Right lobe of liver (tissue), 6 donors: ENCODE measurements around the gene PTPN1. TPM values are rescaled to one million over a fixed set of nuclear protein-coding genes. Genes with fewer than 3 reads are reported as not detected.
"Not testable (repeated sequence)": the region's sequence is repeated elsewhere in the genome, so short reads cannot be mapped to it uniquely, and the experiment has no call there.

Source experiments
- ATAC-seq, 4 donors: fragments of 200-7000 bp; cut with Tn5 transposase; one replicate each; pipeline ENCODE4 v1.9.1; 2020; ENCODE audit warnings: mild to moderate bottlenecking in 4 of 4, moderate library complexity in 4 of 4
- DNase-seq, 3 donors: peaks; one replicate each; pipeline ENCODE4 v3.0.0-alpha.2; 2020
- H3K27ac ChIP-seq, 3 donors: fragments of 200-600 bp; one replicate each; pipeline ENCODE4 v1.8.0; 2022
- H3K27me3 ChIP-seq, 2 donors: fragments of 200-600 bp; one replicate each; pipeline ENCODE4 v1.8.0; 2022
- H3K36me3 ChIP-seq, 4 donors: fragments of 200-600 bp; sonication (generic) in 1 of 4; one replicate each; pipeline versions ENCODE4 v1.5.1 to v1.8.0; 2017 to 2022; ENCODE audit warnings: control low read depth in 1 of 4
- H3K4me1 ChIP-seq, 4 donors: fragments of 200-600 bp; sonication (generic) in 1 of 4; one replicate each; pipeline versions ENCODE4 v1.5.1 to v1.8.0; 2017 to 2022; ENCODE audit warnings: control low read depth in 1 of 4
- H3K4me3 ChIP-seq, 3 donors: fragments of 200-600 bp; one replicate each; pipeline ENCODE4 v1.8.0; 2022
- H3K9me3 ChIP-seq, 4 donors: fragments of 200-600 bp; sonication (generic) in 1 of 4; one replicate each; pipeline versions ENCODE4 v1.5.1 to v1.8.0; 2017 to 2022; ENCODE audit warnings: control low read depth in 1 of 4
- POLR2A ChIP-seq: fragments of 450-650 bp; IDR thresholded peaks from one replicate; pipeline ENCODE4 v1.6.1; 2017; ENCODE audit warnings: antibody characterized with exemption, mild to moderate bottlenecking
- WGBS: methylation state at CpG from one replicate; pipeline ENCODE4 v1.1.6; 2018; ENCODE audit warnings: low coverage, low lambda C conversion rate; ENCODE audit not compliant: insufficient coverage; ENCODE audit errors: missing lambda C conversion rate; 5-methylcytosine and 5-hydroxymethylcytosine counted together
- intact Hi-C, 2 donors: fragments of 100-400 bp; cut with DNase I; formaldehyde crosslinking; loops; one replicate each; pipeline versions ENCODE4 v1.11.2 to v1.14.1; 2022
- total RNA-seq, 6 experiments: library from RNA; depleted of rRNA in 2 of 6; stranded (reverse); fragments of >200 nt in 2 of 6; fragmentation: NEBNext Ultra II Directional in 3 of 6; extraction: Animal tissue kit (Norgen Biotek cat#: 25700) in 3 of 6; gene quantifications; one replicate each; pipeline versions ENCODE4 v1.1.0 to v1.2.4, GENCODE V29; 2016 to 2023
- TF ChIP-seq, protein P1 (sequence below), 4 donors: fragments of 200-600 bp in 3 of 4; fragments of 450-650 bp in 1 of 4; IDR thresholded peaks; one replicate each; pipeline versions ENCODE4 v1.5.1 to v1.8.0; 2016 to 2022; ENCODE audit warnings: antibody characterized with exemption in 4 of 4, mild to moderate bottlenecking in 2 of 4
- donor health status: DM: no; HTN: yes; CAD: no.
- donor health status: DM: no; HTN: no; CAD: no.
- donor health status: DM: no; HTN: no; CAD: no.
- donor health status: DM: no; HTN: yes; CAD: no.
- donor health status: DM: no; HTN: yes; CAD: no.

Gene PTPN1
- total RNA-seq, 6 experiments from 2014 or later = 9.5 to 14.9 (median 12.6) TPM

DNA sequence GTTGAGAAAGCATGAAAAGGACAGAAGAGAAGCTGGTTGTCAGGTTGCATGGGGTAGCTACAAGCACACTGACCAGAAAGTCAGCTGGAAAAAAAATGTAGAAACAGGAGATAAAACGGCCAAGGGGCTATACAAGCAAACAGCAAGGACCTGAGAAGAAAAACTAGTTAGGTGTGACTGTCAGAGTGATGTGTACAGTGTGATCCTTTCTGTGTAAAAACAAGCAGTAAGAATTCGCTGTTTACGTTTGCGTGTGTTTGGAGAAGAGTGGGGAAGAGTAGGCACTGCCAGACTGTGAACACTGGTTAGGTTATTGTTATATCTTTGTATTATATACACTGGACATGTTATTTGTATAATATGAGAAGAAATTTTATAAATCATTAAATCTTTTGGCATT, 28.1 kb downstream of the PTPN1 start:
- TF ChIP-seq, protein P1, sequence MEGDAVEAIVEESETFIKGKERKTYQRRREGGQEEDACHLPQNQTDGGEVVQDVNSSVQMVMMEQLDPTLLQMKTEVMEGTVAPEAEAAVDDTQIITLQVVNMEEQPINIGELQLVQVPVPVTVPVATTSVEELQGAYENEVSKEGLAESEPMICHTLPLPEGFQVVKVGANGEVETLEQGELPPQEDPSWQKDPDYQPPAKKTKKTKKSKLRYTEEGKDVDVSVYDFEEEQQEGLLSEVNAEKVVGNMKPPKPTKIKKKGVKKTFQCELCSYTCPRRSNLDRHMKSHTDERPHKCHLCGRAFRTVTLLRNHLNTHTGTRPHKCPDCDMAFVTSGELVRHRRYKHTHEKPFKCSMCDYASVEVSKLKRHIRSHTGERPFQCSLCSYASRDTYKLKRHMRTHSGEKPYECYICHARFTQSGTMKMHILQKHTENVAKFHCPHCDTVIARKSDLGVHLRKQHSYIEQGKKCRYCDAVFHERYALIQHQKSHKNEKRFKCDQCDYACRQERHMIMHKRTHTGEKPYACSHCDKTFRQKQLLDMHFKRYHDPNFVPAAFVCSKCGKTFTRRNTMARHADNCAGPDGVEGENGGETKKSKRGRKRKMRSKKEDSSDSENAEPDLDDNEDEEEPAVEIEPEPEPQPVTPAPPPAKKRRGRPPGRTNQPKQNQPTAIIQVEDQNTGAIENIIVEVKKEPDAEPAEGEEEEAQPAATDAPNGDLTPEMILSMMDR (IDR thresholded peaks at IDR 0.05) = no peak
- no peak for TF ChIP-seq POLR2A
- Histone ChIP-seq H3K27me3 (no peaks in the 10 kb centered on the region), H3K36me3 (no peaks in the 10 kb centered on the region), H3K4me3 (no peak overlapping the region), H3K27ac (no peak overlapping the region), H3K9me3 (no peaks in the 10 kb centered on the region), H3K4me1 (peaks cover 0 to 11% (median 2%) of the 10 kb centered on the region in 4 donors)
- intact Hi-C loops = no loop called here
- DNase-seq = no peak
- 37% methylated on average over 4 of the region's 4 CpGs for WGBS
- ATAC-seq = no peak

DNA sequence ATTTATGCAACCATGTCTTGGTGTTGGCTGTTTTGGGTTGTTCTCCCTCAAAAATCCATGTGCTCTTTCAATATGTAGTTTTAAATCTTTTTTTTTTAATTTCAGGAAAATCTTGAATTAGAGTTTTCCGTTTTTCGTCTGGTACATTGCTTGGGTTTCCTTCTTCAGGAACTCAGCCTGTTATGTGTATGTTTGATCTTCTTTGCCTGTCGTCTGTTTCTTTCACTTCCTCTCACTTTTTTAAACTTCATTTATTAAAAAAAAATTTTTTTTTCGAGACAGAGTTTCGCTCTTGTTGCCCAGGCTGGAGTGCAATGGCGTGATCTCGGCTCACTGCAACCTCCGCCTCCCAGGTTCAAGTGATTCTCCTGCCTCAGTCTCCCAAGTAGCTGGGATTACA, 29.6 kb downstream of the PTPN1 start:
- WGBS = 84% methylated on average over 5 of the region's 8 CpGs
- H3K27me3 ChIP-seq, H3K4me3 ChIP-seq, H3K27ac ChIP-seq, DNase-seq, intact Hi-C loops, H3K36me3 ChIP-seq, ATAC-seq, H3K9me3 ChIP-seq: not testable (repeated sequence)
- peaks cover 0 to 11% (median 2%) of the 10 kb centered on the region in 4 donors for H3K4me1 ChIP-seq

GRCh38 chr20:50540620-50541605, 30.7 kb downstream of the PTPN1 start:
- no peaks in the 10 kb centered on the region for H3K27me3 ChIP-seq
- DNase-seq (no peak), ATAC-seq (peak; percentile 49 to 80 (median 73))
- peak overlapping the region; percentile 37 to 69 (median 56) for H3K27ac ChIP-seq
- WGBS = 67% methylated on average over 14 of the region's 14 CpGs
- no peak overlapping the region for H3K4me3 ChIP-seq
- no peaks in the 10 kb centered on the region for H3K9me3 ChIP-seq
- no peak for TF ChIP-seq POLR2A
- TF ChIP-seq, protein P1 (IDR thresholded peaks at IDR 0.05) = no peak
- peaks cover 0 to 11% (median 2%) of the 10 kb centered on the region in 4 donors for H3K4me1 ChIP-seq
- no peaks in the 10 kb centered on the region for H3K36me3 ChIP-seq
- intact Hi-C loops = no loop called here

GRCh38 chr20:50541606-50542041, 31.4 kb downstream of the PTPN1 start:
- Histone ChIP-seq H3K4me3 (no peak overlapping the region), H3K36me3 (no peaks in the 10 kb centered on the region), H3K9me3 (no peaks in the 10 kb centered on the region), H3K27me3 (no peaks in the 10 kb centered on the region), H3K27ac (peak overlapping the region; percentile 37 to 69 (median 56)), H3K4me1 (peaks cover 0 to 14% (median 5%) of the 10 kb centered on the region in 4 donors)
- DNase-seq = no peak
- intact Hi-C loops = no loop called here
- 54% methylated on average over 5 of the region's 5 CpGs for WGBS
- ATAC-seq = peak; percentile 35 to 52 (median 40)
- TF ChIP-seq, protein P1 (IDR thresholded peaks at IDR 0.05) = no peak
- TF ChIP-seq POLR2A = no peak

GRCh38 chr20:50543326-50543725, 33.1 kb downstream of the PTPN1 start:
- Histone ChIP-seq H3K36me3 (no peaks in the 10 kb centered on the region), H3K27me3 (no peaks in the 10 kb centered on the region), H3K27ac (no peak overlapping the region), H3K4me1 (peaks cover 0 to 15% (median 4%) of the 10 kb centered on the region in 4 donors), H3K9me3 (no peaks in the 10 kb centered on the region), H3K4me3 (no peak overlapping the region)
- ATAC-seq (peak in 2 of 4 donors; percentile 28 to 40), DNase-seq (no peak)
- intact Hi-C loops = no loop called here
- WGBS = 60% methylated on average over 5 of the region's 5 CpGs
- TF ChIP-seq, protein P1 (IDR thresholded peaks at IDR 0.05) = no peak
- no peak for TF ChIP-seq POLR2A
